Neural crest cell (in vitro differentiated cells): ENCODE measurements around the gene SCGB3A1. TPM values are rescaled to one million over a fixed set of nuclear protein-coding genes. Genes with fewer than 3 reads are reported as not detected.
A peak's percentile ranks its signal among the peaks of the same experiment; 100 is the strongest.

Experiments used
- DNase-seq: peaks from one replicate; pipeline ENCODE4 v3.0.0; 2021; ENCODE audit warnings: low read depth, mixed read lengths, low spot score
- H3K27ac Mint-ChIP-seq: one replicate; pipeline ENCODE4 v1.8.0; 2021; ENCODE audit warnings: mild to moderate bottlenecking, mixed read lengths; ENCODE audit not compliant: unreplicated experiment
- H3K27me3 Mint-ChIP-seq: 2 replicates; pipeline ENCODE4 v1.8.0; 2021; ENCODE audit warnings: low read depth, mild to moderate bottlenecking, mixed read lengths
- H3K36me3 Mint-ChIP-seq: 2 replicates; pipeline ENCODE4 v1.8.0; 2021; ENCODE audit warnings: low read depth, mild to moderate bottlenecking, mixed read lengths
- H3K4me1 Mint-ChIP-seq: 2 replicates; pipeline ENCODE4 v1.8.0; 2021; ENCODE audit warnings: mixed read lengths
- H3K4me3 Mint-ChIP-seq: one replicate; pipeline ENCODE4 v1.8.0; 2021; ENCODE audit warnings: mild to moderate bottlenecking, mixed read lengths
- H3K9me3 Mint-ChIP-seq: 2 replicates; pipeline ENCODE4 v1.8.0; 2021; ENCODE audit warnings: mixed read lengths
- CTCF ChIP-seq: fragments of 200-600 bp; sonication (generic); conservative IDR thresholded peaks from 2 replicates; pipeline ENCODE4 v1.5.0; 2021; ENCODE audit warnings: antibody characterized with exemption, mild to moderate bottlenecking
- total RNA-seq: library from RNA; stranded (reverse); gene quantifications from 2 replicates; pipeline ENCODE4 v1.2.1, GENCODE V29; 2021

SCGB3A1 gene
- total RNA-seq, 1 donor from 2014 or later = not detected

- no peaks in the 10 kb centered on the region for H3K36me3 Mint-ChIP-seq
- peaks cover 2% of the 10 kb centered on the region for H3K27me3 Mint-ChIP-seq
- no peak overlapping the region for H3K4me3 Mint-ChIP-seq
- H3K9me3 Mint-ChIP-seq = no peaks in the 10 kb centered on the region
- H3K4me1 Mint-ChIP-seq = peaks cover 2% of the 10 kb centered on the region
- no peak for DNase-seq
- no peak for TF ChIP-seq CTCF
- no peak overlapping the region for H3K27ac Mint-ChIP-seq
Measured at GRCh38 chr5:180623411-180623834, 32.1 kb upstream of the SCGB3A1 start.

GRCh38 chr5:180622910-180623309 lies 31.6 kb upstream of the SCGB3A1 start:
- H3K27ac Mint-ChIP-seq = no peak overlapping the region
- H3K27me3 Mint-ChIP-seq = peaks cover 4% of the 10 kb centered on the region
- H3K4me1 Mint-ChIP-seq = peaks cover 5% of the 10 kb centered on the region
- TF ChIP-seq CTCF = no peak
- DNase-seq = no peak
- no peaks in the 10 kb centered on the region for H3K9me3 Mint-ChIP-seq
- no peak overlapping the region for H3K4me3 Mint-ChIP-seq
- H3K36me3 Mint-ChIP-seq = no peaks in the 10 kb centered on the region

GRCh38 chr5:180621311-180621710 lies 30.0 kb upstream of the SCGB3A1 start:
- TF ChIP-seq CTCF = no peak
- Mint-ChIP-seq H3K27me3 (peaks cover 4% of the 10 kb centered on the region), H3K27ac (no peak overlapping the region), H3K36me3 (no peaks in the 10 kb centered on the region), H3K4me3 (no peak overlapping the region), H3K9me3 (no peaks in the 10 kb centered on the region), H3K4me1 (peaks cover 5% of the 10 kb centered on the region)
- DNase-seq = no peak

- H3K9me3 Mint-ChIP-seq = no peaks in the 10 kb centered on the region
- H3K4me1 Mint-ChIP-seq = peaks cover 5% of the 10 kb centered on the region
- no peak for DNase-seq
- no peaks in the 10 kb centered on the region for H3K36me3 Mint-ChIP-seq
- H3K4me3 Mint-ChIP-seq = peak overlapping the region; percentile 74
- no peak overlapping the region for H3K27ac Mint-ChIP-seq
- TF ChIP-seq CTCF = no peak
- peaks cover 4% of the 10 kb centered on the region for H3K27me3 Mint-ChIP-seq
Measured at GRCh38 chr5:180620014-180620413, 28.7 kb upstream of the SCGB3A1 start.

- no peak for TF ChIP-seq CTCF
- Mint-ChIP-seq H3K36me3 (no peaks in the 10 kb centered on the region), H3K4me1 (peaks cover 5% of the 10 kb centered on the region), H3K27ac (no peak overlapping the region), H3K9me3 (no peaks in the 10 kb centered on the region), H3K27me3 (peaks cover 4% of the 10 kb centered on the region), H3K4me3 (no peak overlapping the region)
- no peak for DNase-seq
Measured at GRCh38 chr5:180619563-180619915, 28.2 kb upstream of the SCGB3A1 start.
